Measurements from ENCODE around the gene ACTL10. TPM values are rescaled to one million over a fixed set of nuclear protein-coding genes. Genes with fewer than 3 reads are reported as not detected.

Gene ACTL10
- total and polyA plus RNA-seq, 2 of the 13 experiments (the other 11 are each of a cell fraction or from before 2014, with no cell fraction given) = not detected

- TF ChIP-seq RXRA (CRISPR knock-in tag; IDR thresholded peaks at IDR 0.05) (peak; percentile 33; the same call in 1 of the 2 replicates), PAXIP1 (CRISPR knock-in tag; conservative IDR thresholded peaks at IDR 0.05) (0 out of 2 replicates have a peak, but pooled peaks have one; percentile 17), ZSCAN31 (CRISPR knock-in tag; IDR thresholded peaks at IDR 0.05; ENCODE audit: low read depth) (peak; percentile 52; the same call in 1 of the 2 replicates), IKZF5 (CRISPR knock-in tag; IDR thresholded peaks at IDR 0.05) (peak; percentile 63), CEBPG (CRISPR knock-in tag; IDR thresholded peaks at IDR 0.05) (peak; percentile 50; the same call in 1 of the 2 replicates), ZNF329 (CRISPR knock-in tag; IDR thresholded peaks at IDR 0.05; ENCODE audit: low read depth) (peak; percentile 52; the same call in 1 of the 2 replicates), ZNF816 (CRISPR knock-in tag; IDR thresholded peaks at IDR 0.05; ENCODE audit: borderline replicate concordance) (no peak), AKAP8 (CRISPR knock-in tag; IDR thresholded peaks at IDR 0.05) (peak; percentile 92), SUZ12 (IDR thresholded peaks at IDR 0.05; ENCODE audit: low read depth, low read length) (no peak), MTF1 (CRISPR knock-in tag; IDR thresholded peaks at IDR 0.05) (no peak)
Observed at GRCh38 chr20:33653218-33653899, 13.4 kb upstream of the ACTL10 start (continued).
